DOHH2 (cell line): ENCODE measurements around the gene AP1M2.

Experiments
- H3F3A ChIP-seq: fragments of 200-600 bp; sonication (generic), shearing (Covaris generic); 2 replicates; pipeline ENCODE4 v1.6.0; 2016; ENCODE audit warnings: antibody characterized with exemption, mild to moderate bottlenecking; ENCODE audit not compliant: control insufficient read depth, insufficient read depth
- H3K27ac ChIP-seq: fragments of 200-600 bp; sonication (generic); 2 replicates; pipeline ENCODE4 v1.5.1; 2014; ENCODE audit warnings: low read depth, mild to moderate bottlenecking, low read length, moderate library complexity
- H3K27me3 ChIP-seq: fragments of 200-600 bp; sonication (generic); 2 replicates; pipeline ENCODE4 v1.6.1; 2014; ENCODE audit warnings: mild to moderate bottlenecking, low read length, mixed read lengths; ENCODE audit not compliant: control insufficient read depth
- H3K36me3 ChIP-seq: fragments of 200-600 bp; sonication (generic); 2 replicates; pipeline ENCODE4 v1.6.1; 2014; ENCODE audit warnings: mild to moderate bottlenecking, low read length, moderate library complexity, mixed read lengths; ENCODE audit not compliant: control insufficient read depth
- H3K4me1 ChIP-seq: fragments of 200-600 bp; sonication (generic); 2 replicates; pipeline ENCODE4 v1.6.1; 2014; ENCODE audit warnings: mild to moderate bottlenecking, low read length, mixed read lengths; ENCODE audit not compliant: control insufficient read depth
- H3K4me2 ChIP-seq: fragments of 200-600 bp; sonication (generic); 2 replicates; pipeline ENCODE4 v1.6.0; 2014; ENCODE audit warnings: mild to moderate bottlenecking, low read length, moderate library complexity
- H3K4me3 ChIP-seq: fragments of 200-600 bp; sonication (generic); 2 replicates; pipeline ENCODE4 v1.5.1; 2014; ENCODE audit warnings: mild to moderate bottlenecking, low read length, mixed read lengths
- H3K79me2 ChIP-seq: fragments of 200-600 bp; sonication (generic); 2 replicates; pipeline ENCODE4 v1.6.1; 2014; ENCODE audit warnings: mild to moderate bottlenecking, low read length, mixed read lengths; ENCODE audit not compliant: control insufficient read depth
- H3K9me2 ChIP-seq: fragments of 200-600 bp; sonication (generic); replicated peaks from 2 replicates; pipeline ENCODE4 v1.6.1; 2014; ENCODE audit warnings: mild to moderate bottlenecking, low read length, mixed read lengths; ENCODE audit not compliant: control insufficient read depth
- H3K9me3 ChIP-seq: fragments of 200-600 bp; sonication (generic); 2 replicates; pipeline ENCODE4 v1.6.1; 2014; ENCODE audit warnings: antibody characterized with exemption, low read length, mixed read lengths; ENCODE audit not compliant: control insufficient read depth, insufficient read depth
- H4K20me1 ChIP-seq: fragments of 200-600 bp; sonication (generic); 2 replicates; pipeline ENCODE4 v1.6.0; 2014; ENCODE audit warnings: low read depth, mild to moderate bottlenecking, antibody characterized with exemption, low read length, moderate library complexity; ENCODE audit not compliant: control insufficient read depth, insufficient read depth
- EZH2phosphoT487 ChIP-seq: fragments of 200-600 bp; sonication (generic); IDR thresholded peaks from 2 replicates; pipeline ENCODE4 v1.6.1; 2017; ENCODE audit warnings: borderline replicate concordance, mild to moderate bottlenecking, antibody characterized with exemption, low read length, moderate library complexity, mixed read lengths
- TF ChIP-seq, protein P1 (sequence below): fragments of 200-600 bp; sonication (generic); IDR thresholded peaks from one replicate; pipeline ENCODE4 v1.5.1; 2014; ENCODE audit warnings: antibody characterized with exemption, mild to moderate bottlenecking, low read depth, low read length; ENCODE audit not compliant: poor library complexity, severe bottlenecking

Gene AP1M2

DNA sequence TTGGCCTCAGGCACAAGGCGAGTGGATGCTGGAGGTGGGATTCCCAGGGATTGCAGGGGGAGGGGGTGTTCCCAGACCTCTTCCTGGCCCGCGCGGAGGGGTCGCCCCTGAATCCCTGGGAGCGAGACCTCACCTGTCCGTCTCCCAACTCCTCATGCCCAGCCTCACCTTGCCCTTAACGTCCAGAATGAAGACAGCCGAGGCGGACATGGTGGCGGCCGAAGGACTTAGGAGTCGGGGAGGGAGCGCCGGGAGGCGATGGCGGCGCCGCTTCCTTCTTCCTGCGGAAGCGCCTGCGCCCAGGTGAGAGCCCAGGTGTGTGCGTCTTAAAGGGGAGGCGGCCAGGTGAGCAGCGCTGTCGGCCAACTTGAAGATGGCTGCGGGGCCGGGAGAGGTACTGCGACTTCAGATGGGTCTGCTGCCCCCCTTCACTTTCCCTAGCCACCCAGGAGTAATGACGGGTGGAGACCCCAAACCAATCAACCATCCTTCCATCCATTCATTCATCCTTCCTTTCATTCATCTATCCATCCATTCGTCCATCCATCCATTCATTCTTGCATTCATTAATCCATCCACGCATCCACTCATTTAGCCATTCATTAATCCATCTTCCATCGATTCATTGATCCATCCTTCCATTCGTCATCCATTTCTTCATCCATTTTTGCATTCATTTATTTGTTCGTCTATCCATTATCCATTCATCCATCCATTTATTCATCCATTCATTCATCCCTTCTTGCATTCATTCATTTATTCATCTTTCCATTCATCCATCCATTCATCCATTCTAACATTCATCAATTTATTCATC is at the start of gene AP1M2:
AP1M2 (minus strand) TSS at position 291 of the 817 bp plus-strand sequence; CDS start at position 210, 81 bp downstream.
- peaks cover 14% of the 10 kb centered on the region for H3K4me1 ChIP-seq
- H3K4me2 ChIP-seq, result no peak within 1 kb of the TSS
- H3K9me3 ChIP-seq, result no peaks in the 10 kb centered on the region
- H3F3A ChIP-seq, result no peaks in the 10 kb centered on the region
- no peaks in the 10 kb centered on the region for H3K27me3 ChIP-seq
- no peaks in the 10 kb centered on the region for H3K79me2 ChIP-seq
- H3K36me3 ChIP-seq, result no peaks in the 10 kb centered on the region
- H3K9me2 ChIP-seq, result no peaks in the 10 kb centered on the region
- H3K27ac ChIP-seq, result no peak within 1 kb of the TSS
- no peaks in the 10 kb centered on the region for H4K20me1 ChIP-seq
- no peak within 1 kb of the TSS for H3K4me3 ChIP-seq
- TF ChIP-seq, protein P1, sequence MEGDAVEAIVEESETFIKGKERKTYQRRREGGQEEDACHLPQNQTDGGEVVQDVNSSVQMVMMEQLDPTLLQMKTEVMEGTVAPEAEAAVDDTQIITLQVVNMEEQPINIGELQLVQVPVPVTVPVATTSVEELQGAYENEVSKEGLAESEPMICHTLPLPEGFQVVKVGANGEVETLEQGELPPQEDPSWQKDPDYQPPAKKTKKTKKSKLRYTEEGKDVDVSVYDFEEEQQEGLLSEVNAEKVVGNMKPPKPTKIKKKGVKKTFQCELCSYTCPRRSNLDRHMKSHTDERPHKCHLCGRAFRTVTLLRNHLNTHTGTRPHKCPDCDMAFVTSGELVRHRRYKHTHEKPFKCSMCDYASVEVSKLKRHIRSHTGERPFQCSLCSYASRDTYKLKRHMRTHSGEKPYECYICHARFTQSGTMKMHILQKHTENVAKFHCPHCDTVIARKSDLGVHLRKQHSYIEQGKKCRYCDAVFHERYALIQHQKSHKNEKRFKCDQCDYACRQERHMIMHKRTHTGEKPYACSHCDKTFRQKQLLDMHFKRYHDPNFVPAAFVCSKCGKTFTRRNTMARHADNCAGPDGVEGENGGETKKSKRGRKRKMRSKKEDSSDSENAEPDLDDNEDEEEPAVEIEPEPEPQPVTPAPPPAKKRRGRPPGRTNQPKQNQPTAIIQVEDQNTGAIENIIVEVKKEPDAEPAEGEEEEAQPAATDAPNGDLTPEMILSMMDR, result no peak
- TF ChIP-seq EZH2phosphoT487, result no peak

DNA sequence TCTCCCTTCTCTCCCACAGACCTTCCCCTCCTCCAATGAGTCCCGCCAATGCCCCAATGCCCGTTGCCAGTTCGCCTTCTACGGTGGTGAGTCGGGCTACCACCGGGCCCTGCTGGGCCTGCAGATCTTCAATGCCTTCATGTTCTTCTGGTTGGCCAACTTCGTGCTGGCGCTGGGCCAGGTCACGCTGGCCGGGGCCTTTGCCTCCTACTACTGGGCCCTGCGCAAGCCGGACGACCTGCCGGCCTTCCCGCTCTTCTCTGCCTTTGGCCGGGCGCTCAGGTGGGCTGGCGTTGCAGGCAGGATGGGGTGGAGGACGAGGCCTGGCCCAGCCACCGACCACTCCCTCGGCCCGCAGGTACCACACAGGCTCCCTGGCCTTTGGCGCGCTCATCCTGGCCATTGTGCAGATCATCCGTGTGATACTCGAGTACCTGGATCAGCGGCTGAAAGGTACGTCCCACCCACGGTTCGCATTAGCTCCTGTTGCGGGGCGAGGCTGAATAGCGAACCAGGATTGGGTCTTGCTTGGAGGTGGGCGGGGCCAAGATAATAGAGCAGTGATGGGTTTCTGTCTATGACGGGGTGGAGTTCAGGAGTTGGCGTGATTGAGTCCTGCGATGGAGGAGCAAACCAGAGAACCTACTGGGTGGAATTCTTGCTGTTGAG is 49.3 kb upstream of the AP1M2 start:
- H4K20me1 ChIP-seq, result no peaks in the 10 kb centered on the region
- H3K36me3 ChIP-seq, result peaks cover 52% of the 10 kb centered on the region
- no peaks in the 10 kb centered on the region for H3F3A ChIP-seq
- H3K9me2 ChIP-seq, result no peaks in the 10 kb centered on the region
- TF ChIP-seq EZH2phosphoT487, result no peak
- TF ChIP-seq, protein P1, result no peak
- H3K4me3 ChIP-seq, result no peak overlapping the region
- H3K79me2 ChIP-seq, result no peaks in the 10 kb centered on the region
- H3K27ac ChIP-seq, result no peak overlapping the region
- no peaks in the 10 kb centered on the region for H3K9me3 ChIP-seq
- H3K4me2 ChIP-seq, result no peak overlapping the region
- H3K27me3 ChIP-seq, result no peaks in the 10 kb centered on the region
- no peaks in the 10 kb centered on the region for H3K4me1 ChIP-seq

DNA sequence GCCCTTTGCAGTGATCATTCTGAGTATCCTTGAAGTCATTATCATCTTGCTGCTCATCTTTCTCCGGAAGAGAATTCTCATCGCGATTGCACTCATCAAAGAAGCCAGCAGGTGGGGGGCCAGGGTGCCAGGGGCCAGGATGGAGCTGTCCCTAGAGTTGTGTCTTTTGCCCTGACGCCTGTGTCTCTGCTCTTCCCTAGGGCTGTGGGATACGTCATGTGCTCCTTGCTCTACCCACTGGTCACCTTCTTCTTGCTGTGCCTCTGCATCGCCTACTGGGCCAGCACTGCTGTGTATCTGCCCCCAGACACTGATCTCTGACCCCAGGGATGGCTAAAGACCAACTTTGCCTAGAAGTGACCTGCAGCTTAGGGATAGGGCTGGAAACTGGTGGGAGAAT is 47.9 kb upstream of the AP1M2 start:
- no peaks in the 10 kb centered on the region for H3K9me2 ChIP-seq
- peaks cover 58% of the 10 kb centered on the region for H3K36me3 ChIP-seq
- H3K4me1 ChIP-seq, result no peaks in the 10 kb centered on the region
- no peak overlapping the region for H3K4me3 ChIP-seq
- H3K9me3 ChIP-seq, result no peaks in the 10 kb centered on the region
- no peaks in the 10 kb centered on the region for H3K27me3 ChIP-seq
- no peak overlapping the region for H3K4me2 ChIP-seq
- H3F3A ChIP-seq, result no peaks in the 10 kb centered on the region
- H3K27ac ChIP-seq, result no peak overlapping the region
- no peaks in the 10 kb centered on the region for H3K79me2 ChIP-seq
- no peak for TF ChIP-seq EZH2phosphoT487
- TF ChIP-seq, protein P1, result no peak
- H4K20me1 ChIP-seq, result no peaks in the 10 kb centered on the region
